ENCODE data around the gene MOB2.

GRCh38 chr11:1478544-1478943 is 8.0 kb downstream of the MOB2 start:
- TF ChIP-seq TARDBP (CRISPR knock-in tag; IDR thresholded peaks at IDR 0.05) (no peak), POLR2AphosphoS5 (IDR thresholded peaks at IDR 0.05; ENCODE audit: low read depth, low read length) (no peak), DDIT3 (CRISPR knock-in tag; IDR thresholded peaks at IDR 0.05) (no peak), U2AF2 (IDR thresholded peaks at IDR 0.05; ENCODE audit: low read depth, low read length) (no peak), KDM5A (IDR thresholded peaks at IDR 0.05; ENCODE audit: borderline replicate concordance, low read length) (no peak), ZNF724P (CRISPR knock-in tag; IDR thresholded peaks at IDR 0.05; ENCODE audit: borderline replicate concordance) (no peak), USF2 (IDR thresholded peaks at IDR 0.05; ENCODE audit: low read depth, low read length) (no peak), USF2 (CRISPR knock-in tag; IDR thresholded peaks at IDR 0.05; ENCODE audit: borderline replicate concordance) (no peak), KAT7 (CRISPR knock-in tag; IDR thresholded peaks at IDR 0.05; ENCODE audit: borderline replicate concordance) (no peak), PAF1 (CRISPR knock-in tag; IDR thresholded peaks at IDR 0.05) (no peak), ZBTB38 (CRISPR knock-in tag; IDR thresholded peaks at IDR 0.05) (no peak)
- TF ChIP-seq, protein P1, sequence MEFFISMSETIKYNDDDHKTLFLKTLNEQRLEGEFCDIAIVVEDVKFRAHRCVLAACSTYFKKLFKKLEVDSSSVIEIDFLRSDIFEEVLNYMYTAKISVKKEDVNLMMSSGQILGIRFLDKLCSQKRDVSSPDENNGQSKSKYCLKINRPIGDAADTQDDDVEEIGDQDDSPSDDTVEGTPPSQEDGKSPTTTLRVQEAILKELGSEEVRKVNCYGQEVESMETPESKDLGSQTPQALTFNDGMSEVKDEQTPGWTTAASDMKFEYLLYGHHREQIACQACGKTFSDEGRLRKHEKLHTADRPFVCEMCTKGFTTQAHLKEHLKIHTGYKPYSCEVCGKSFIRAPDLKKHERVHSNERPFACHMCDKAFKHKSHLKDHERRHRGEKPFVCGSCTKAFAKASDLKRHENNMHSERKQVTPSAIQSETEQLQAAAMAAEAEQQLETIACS (CRISPR knock-in tag; IDR thresholded peaks at IDR 0.05): no peak
- TF ChIP-seq, protein P2, sequence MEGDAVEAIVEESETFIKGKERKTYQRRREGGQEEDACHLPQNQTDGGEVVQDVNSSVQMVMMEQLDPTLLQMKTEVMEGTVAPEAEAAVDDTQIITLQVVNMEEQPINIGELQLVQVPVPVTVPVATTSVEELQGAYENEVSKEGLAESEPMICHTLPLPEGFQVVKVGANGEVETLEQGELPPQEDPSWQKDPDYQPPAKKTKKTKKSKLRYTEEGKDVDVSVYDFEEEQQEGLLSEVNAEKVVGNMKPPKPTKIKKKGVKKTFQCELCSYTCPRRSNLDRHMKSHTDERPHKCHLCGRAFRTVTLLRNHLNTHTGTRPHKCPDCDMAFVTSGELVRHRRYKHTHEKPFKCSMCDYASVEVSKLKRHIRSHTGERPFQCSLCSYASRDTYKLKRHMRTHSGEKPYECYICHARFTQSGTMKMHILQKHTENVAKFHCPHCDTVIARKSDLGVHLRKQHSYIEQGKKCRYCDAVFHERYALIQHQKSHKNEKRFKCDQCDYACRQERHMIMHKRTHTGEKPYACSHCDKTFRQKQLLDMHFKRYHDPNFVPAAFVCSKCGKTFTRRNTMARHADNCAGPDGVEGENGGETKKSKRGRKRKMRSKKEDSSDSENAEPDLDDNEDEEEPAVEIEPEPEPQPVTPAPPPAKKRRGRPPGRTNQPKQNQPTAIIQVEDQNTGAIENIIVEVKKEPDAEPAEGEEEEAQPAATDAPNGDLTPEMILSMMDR (CRISPR knock-in tag; IDR thresholded peaks at IDR 0.05): no peak
